Measurements from ENCODE around the gene ENPP4.
"Not testable (repeated sequence)": the region's sequence is repeated elsewhere in the genome, so short reads cannot be mapped to it uniquely, and the experiment has no call there.

ENPP4 gene

DNA sequence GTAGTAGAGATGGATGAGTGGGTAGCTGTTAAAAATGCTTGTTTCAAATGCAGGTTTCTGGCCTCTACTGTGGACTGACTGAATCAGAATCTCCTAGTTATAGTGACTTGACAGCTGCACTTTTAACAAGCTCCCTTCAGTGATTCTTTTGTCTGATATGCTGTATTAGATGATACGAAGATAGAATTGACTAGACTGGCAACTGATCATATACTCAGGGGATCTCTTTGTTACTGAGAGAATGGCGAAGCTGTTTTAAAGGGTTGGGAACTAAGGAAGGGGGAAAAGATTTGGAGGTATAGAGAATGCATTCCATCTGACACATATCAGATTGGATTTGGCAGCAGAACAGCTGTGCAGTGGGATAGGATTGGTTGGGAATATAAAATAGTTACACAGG, 7.0 kb downstream of the ENPP4 start:
- H3K4me1 ChIP-seq (ENCODE audit: control insufficient read depth, insufficient read depth, low read length): no peaks in the 10 kb centered on the region
- no peak overlapping the region for H3K9ac ChIP-seq (ENCODE audit: low read length)
- H3K27ac ChIP-seq (ENCODE audit: low read depth, low read length): no peak overlapping the region
- no peak overlapping the region for H3K4me3 ChIP-seq (ENCODE audit: low read length)
- no peaks in the 10 kb centered on the region for H3K27me3 ChIP-seq (ENCODE audit: control insufficient read depth, insufficient read depth, low read length)
- H3K36me3 ChIP-seq (ENCODE audit: control insufficient read depth, insufficient read depth, low read length): no peaks in the 10 kb centered on the region

DNA sequence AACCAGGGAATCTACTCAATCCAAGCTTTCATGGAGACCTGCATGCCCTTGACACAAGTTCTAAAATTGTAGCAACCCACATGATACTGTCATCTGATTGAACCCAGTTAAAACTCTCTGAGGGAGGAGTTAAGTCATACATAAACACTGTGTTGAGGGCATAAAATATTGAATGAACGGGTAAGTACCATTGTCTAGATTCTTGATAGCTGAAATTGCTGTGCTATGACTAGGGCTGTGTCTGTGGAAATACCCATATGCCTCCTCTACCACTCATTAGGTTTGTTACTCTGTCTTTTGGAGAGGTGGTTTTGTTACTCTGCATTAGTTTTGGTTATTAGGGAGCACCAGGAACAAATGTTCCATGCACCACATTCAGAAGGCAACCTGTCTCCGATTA, 7.6 kb downstream of the ENPP4 start:
- no peak overlapping the region for H3K9ac ChIP-seq (ENCODE audit: low read length)
- no peaks in the 10 kb centered on the region for H3K4me1 ChIP-seq (ENCODE audit: control insufficient read depth, insufficient read depth, low read length)
- no peak overlapping the region for H3K27ac ChIP-seq (ENCODE audit: low read depth, low read length)
- H3K4me3 ChIP-seq (ENCODE audit: low read length): no peak overlapping the region
- no peaks in the 10 kb centered on the region for H3K36me3 ChIP-seq (ENCODE audit: control insufficient read depth, insufficient read depth, low read length)
- no peaks in the 10 kb centered on the region for H3K27me3 ChIP-seq (ENCODE audit: control insufficient read depth, insufficient read depth, low read length)

DNA sequence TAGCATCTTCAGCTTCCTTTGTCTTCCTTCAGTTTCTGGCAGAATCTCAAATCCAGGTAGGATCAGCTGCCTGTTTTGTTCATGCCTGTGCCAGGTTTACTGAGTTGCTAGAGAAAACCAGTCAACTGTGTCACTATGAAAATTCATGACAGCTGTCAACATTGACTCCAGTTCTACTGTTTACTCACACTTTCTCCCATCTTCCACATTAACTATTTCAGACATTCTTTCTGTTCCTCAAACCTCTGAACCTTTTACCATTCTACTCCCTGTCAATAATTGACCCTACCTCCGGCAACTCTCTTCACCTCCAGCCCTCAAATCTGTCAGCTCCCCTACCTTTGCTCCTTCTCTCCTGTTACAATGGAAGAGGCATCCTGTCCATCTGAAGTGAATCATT, 8.5 kb downstream of the ENPP4 start:
- Histone ChIP-seq H3K9ac (ENCODE audit: low read length) (no peak overlapping the region), H3K4me3 (ENCODE audit: low read length) (no peak overlapping the region), H3K36me3 (ENCODE audit: control insufficient read depth, insufficient read depth, low read length) (no peaks in the 10 kb centered on the region), H3K27me3 (ENCODE audit: control insufficient read depth, insufficient read depth, low read length) (no peaks in the 10 kb centered on the region), H3K4me1 (ENCODE audit: control insufficient read depth, insufficient read depth, low read length) (no peaks in the 10 kb centered on the region), H3K27ac (ENCODE audit: low read depth, low read length) (no peak overlapping the region)

- no peak overlapping the region for H3K9ac ChIP-seq (ENCODE audit: low read length)
Measured at GRCh38 chr6:46144270-46144669, 14.5 kb downstream of the ENPP4 start.

DNA sequence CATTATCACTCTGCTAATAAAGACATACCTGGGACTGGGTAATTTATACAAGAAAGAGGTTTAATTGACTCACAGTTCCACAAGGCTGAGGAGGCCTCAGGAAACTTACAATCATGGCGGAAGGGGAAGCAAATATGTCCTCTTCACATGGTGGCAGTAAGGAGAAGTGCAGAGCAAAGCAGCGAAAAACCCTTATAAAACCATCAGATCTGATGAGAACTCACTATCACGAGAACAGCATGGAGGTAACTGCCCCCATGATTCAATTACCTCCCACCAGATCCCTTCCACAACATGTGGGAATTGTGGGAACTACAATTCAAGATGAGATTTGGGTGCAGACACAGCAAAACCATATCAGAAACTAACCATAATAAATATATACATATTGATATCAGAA, 19.3 kb downstream of the ENPP4 start:
- not testable (repeated sequence) for H3K36me3 ChIP-seq (ENCODE audit: control insufficient read depth, insufficient read depth, low read length); H3K27me3 ChIP-seq (ENCODE audit: control insufficient read depth, insufficient read depth, low read length); H3K4me3 ChIP-seq (ENCODE audit: low read length); H3K4me1 ChIP-seq (ENCODE audit: control insufficient read depth, insufficient read depth, low read length); H3K27ac ChIP-seq (ENCODE audit: low read depth, low read length); H3K9ac ChIP-seq (ENCODE audit: low read length)

More at GRCh38 chr6:46144270-46144669, 14.5 kb downstream of the ENPP4 start:
- Histone ChIP-seq H3K27me3 (ENCODE audit: control insufficient read depth, insufficient read depth, low read length) (no peaks in the 10 kb centered on the region), H3K27ac (ENCODE audit: low read depth, low read length) (no peak overlapping the region), H3K36me3 (ENCODE audit: control insufficient read depth, insufficient read depth, low read length) (no peaks in the 10 kb centered on the region), H3K4me1 (ENCODE audit: control insufficient read depth, insufficient read depth, low read length) (no peaks in the 10 kb centered on the region), H3K4me3 (ENCODE audit: low read length) (no peak overlapping the region)

- no peaks in the 10 kb centered on the region for H3K27me3 ChIP-seq (ENCODE audit: control insufficient read depth, insufficient read depth, low read length)
- H3K27ac ChIP-seq (ENCODE audit: low read depth, low read length): no peak overlapping the region
- no peak overlapping the region for H3K9ac ChIP-seq (ENCODE audit: low read length)
- H3K4me1 ChIP-seq (ENCODE audit: control insufficient read depth, insufficient read depth, low read length): no peaks in the 10 kb centered on the region
- H3K36me3 ChIP-seq (ENCODE audit: control insufficient read depth, insufficient read depth, low read length): no peaks in the 10 kb centered on the region
- H3K4me3 ChIP-seq (ENCODE audit: low read length): no peak overlapping the region
Measured at GRCh38 chr6:46156701-46157100, 26.9 kb downstream of the ENPP4 start.

DNA sequence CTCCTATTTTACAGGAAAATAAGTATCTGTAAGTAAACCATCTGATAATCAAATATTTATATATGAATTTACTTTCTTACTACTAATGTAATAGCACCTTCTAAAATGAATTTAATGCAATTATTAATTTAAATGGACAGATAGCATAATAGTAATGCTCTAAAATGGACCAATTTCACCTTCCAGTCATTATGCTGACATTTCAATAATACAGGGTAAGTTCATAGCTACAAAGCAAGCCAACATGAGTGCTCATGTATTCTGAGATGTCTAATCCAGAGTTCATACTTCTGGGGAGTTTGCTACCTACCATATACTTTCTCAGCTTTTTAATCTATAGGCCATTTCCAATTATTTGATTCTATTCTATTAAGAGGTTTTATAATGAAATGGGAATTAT, 29.4 kb downstream of the ENPP4 start:
- Histone ChIP-seq H3K27ac (ENCODE audit: low read depth, low read length) (no peak overlapping the region), H3K4me1 (ENCODE audit: control insufficient read depth, insufficient read depth, low read length) (no peaks in the 10 kb centered on the region), H3K27me3 (ENCODE audit: control insufficient read depth, insufficient read depth, low read length) (no peaks in the 10 kb centered on the region), H3K4me3 (ENCODE audit: low read length) (no peak overlapping the region), H3K36me3 (ENCODE audit: control insufficient read depth, insufficient read depth, low read length) (no peaks in the 10 kb centered on the region), H3K9ac (ENCODE audit: low read length) (no peak overlapping the region)

GRCh38 chr6:46160102-46160501, 30.3 kb downstream of the ENPP4 start:
- Histone ChIP-seq H3K9ac (ENCODE audit: low read length) (no peak overlapping the region), H3K36me3 (ENCODE audit: control insufficient read depth, insufficient read depth, low read length) (no peaks in the 10 kb centered on the region), H3K27me3 (ENCODE audit: control insufficient read depth, insufficient read depth, low read length) (no peaks in the 10 kb centered on the region), H3K27ac (ENCODE audit: low read depth, low read length) (no peak overlapping the region), H3K4me1 (ENCODE audit: control insufficient read depth, insufficient read depth, low read length) (no peaks in the 10 kb centered on the region), H3K4me3 (ENCODE audit: low read length) (no peak overlapping the region)

- Histone ChIP-seq H3K4me1 (ENCODE audit: control insufficient read depth, insufficient read depth, low read length) (no peaks in the 10 kb centered on the region), H3K9ac (ENCODE audit: low read length) (no peak within 1 kb of the TSS), H3K4me3 (ENCODE audit: low read length) (peak within 1 kb of the TSS; percentile 80), H3K27ac (ENCODE audit: low read depth, low read length) (no peak within 1 kb of the TSS), H3K36me3 (ENCODE audit: control insufficient read depth, insufficient read depth, low read length) (no peaks in the 10 kb centered on the region), H3K27me3 (ENCODE audit: control insufficient read depth, insufficient read depth, low read length) (peaks cover 4% of the 10 kb centered on the region)
Measured at GRCh38 chr6:46170357-46171289, 40.8 kb downstream of the ENPP4 start, which contains the start of gene ENPP5. Gene ENPP5 (minus strand): TSS chr6:46170980. CDS start chr6:46168262, 2,718 bp downstream.

GRCh38 chr6:46172176-46172575, 42.4 kb downstream of the ENPP4 start:
- H3K36me3 ChIP-seq (ENCODE audit: control insufficient read depth, insufficient read depth, low read length): no peaks in the 10 kb centered on the region
- no peak overlapping the region for H3K27ac ChIP-seq (ENCODE audit: low read depth, low read length)
- no peak overlapping the region for H3K9ac ChIP-seq (ENCODE audit: low read length)

GRCh38 chr6:46174904-46175303, 45.1 kb downstream of the ENPP4 start:
- H3K27me3 ChIP-seq (ENCODE audit: control insufficient read depth, insufficient read depth, low read length): peaks cover 4% of the 10 kb centered on the region
- H3K27ac ChIP-seq (ENCODE audit: low read depth, low read length): no peak overlapping the region
- H3K4me1 ChIP-seq (ENCODE audit: control insufficient read depth, insufficient read depth, low read length): no peaks in the 10 kb centered on the region
- no peaks in the 10 kb centered on the region for H3K36me3 ChIP-seq (ENCODE audit: control insufficient read depth, insufficient read depth, low read length)
- H3K4me3 ChIP-seq (ENCODE audit: low read length): no peak overlapping the region
- H3K9ac ChIP-seq (ENCODE audit: low read length): no peak overlapping the region

More at GRCh38 chr6:46172176-46172575, 42.4 kb downstream of the ENPP4 start:
- Histone ChIP-seq H3K27me3 (ENCODE audit: control insufficient read depth, insufficient read depth, low read length) (peaks cover 4% of the 10 kb centered on the region), H3K4me3 (ENCODE audit: low read length) (no peak overlapping the region), H3K4me1 (ENCODE audit: control insufficient read depth, insufficient read depth, low read length) (no peaks in the 10 kb centered on the region)

DNA sequence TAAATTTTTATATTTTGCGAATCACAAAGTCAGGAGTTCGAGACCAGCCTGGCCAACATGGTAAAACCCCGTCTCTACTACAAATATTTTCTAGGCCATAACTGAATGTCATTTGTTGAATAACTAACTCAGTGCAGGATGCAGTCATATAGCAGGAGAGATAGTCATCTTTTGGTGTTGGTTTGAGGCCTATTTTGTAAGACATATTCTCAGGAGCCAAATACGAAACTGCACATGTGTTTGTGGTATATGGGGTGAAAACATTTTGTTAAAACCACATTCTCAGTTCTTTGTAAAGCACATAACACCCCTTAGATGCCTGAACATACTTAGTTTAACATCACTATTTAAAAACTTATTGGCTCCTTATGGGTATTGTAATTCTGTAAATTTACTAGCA, 45.7 kb downstream of the ENPP4 start:
- Histone ChIP-seq H3K9ac (ENCODE audit: low read length) (no peak overlapping the region), H3K27ac (ENCODE audit: low read depth, low read length) (no peak overlapping the region), H3K36me3 (ENCODE audit: control insufficient read depth, insufficient read depth, low read length) (no peaks in the 10 kb centered on the region), H3K4me1 (ENCODE audit: control insufficient read depth, insufficient read depth, low read length) (no peaks in the 10 kb centered on the region), H3K4me3 (ENCODE audit: low read length) (no peak overlapping the region), H3K27me3 (ENCODE audit: control insufficient read depth, insufficient read depth, low read length) (peaks cover 2% of the 10 kb centered on the region)

GRCh38 chr6:46175976-46176375, 46.2 kb downstream of the ENPP4 start:
- no peaks in the 10 kb centered on the region for H3K36me3 ChIP-seq (ENCODE audit: control insufficient read depth, insufficient read depth, low read length)
- no peak overlapping the region for H3K4me3 ChIP-seq (ENCODE audit: low read length)
- H3K27ac ChIP-seq (ENCODE audit: low read depth, low read length): no peak overlapping the region
- H3K4me1 ChIP-seq (ENCODE audit: control insufficient read depth, insufficient read depth, low read length): no peaks in the 10 kb centered on the region
- H3K9ac ChIP-seq (ENCODE audit: low read length): no peak overlapping the region
- H3K27me3 ChIP-seq (ENCODE audit: control insufficient read depth, insufficient read depth, low read length): no peaks in the 10 kb centered on the region
